Fibroblast of pulmonary artery (primary cell): ENCODE data around the gene CFAP69.
"Not testable (repeated sequence)": the region's sequence is repeated elsewhere in the genome, so short reads cannot be mapped to it uniquely, and the experiment has no call there.

ENCODE experiments used
- DNase-seq: peaks from one replicate; pipeline ENCODE4 v3.0.0-alpha.2; 2010; ENCODE audit warnings: low read depth
- H3K4me3 ChIP-seq: replicated peaks from 2 replicates; pipeline ENCODE4 v1.5.1; 2011; ENCODE audit warnings: low read depth, mild to moderate bottlenecking, control low read depth, low read length, moderate library complexity
- TF ChIP-seq, protein P1 (sequence below): IDR thresholded peaks from 2 replicates; pipeline ENCODE4 v1.5.1; 2011; ENCODE audit warnings: mild to moderate bottlenecking, control low read depth, low read length, inconsistent platforms; ENCODE audit errors: missing control alignments

CFAP69 gene

DNA sequence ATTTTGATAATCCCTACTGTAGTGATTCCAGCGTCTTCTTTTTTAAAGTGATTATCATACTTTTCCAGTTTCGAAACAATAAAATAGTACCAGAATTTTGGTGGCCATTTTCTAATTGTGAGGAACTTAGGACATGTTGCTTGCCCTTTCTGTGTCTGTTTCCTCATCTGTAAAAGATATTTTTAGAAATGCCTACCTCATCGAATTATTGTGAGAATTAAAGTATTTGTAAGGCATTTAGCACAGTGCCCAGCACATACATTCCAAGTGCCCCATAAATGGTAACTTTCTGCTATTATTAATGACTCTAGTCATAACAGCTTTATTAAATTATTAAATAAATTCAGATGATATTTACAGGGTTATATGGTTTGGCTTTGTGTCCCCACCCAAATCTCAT lies 3.7 kb downstream of the CFAP69 start:
- TF ChIP-seq, protein P1, sequence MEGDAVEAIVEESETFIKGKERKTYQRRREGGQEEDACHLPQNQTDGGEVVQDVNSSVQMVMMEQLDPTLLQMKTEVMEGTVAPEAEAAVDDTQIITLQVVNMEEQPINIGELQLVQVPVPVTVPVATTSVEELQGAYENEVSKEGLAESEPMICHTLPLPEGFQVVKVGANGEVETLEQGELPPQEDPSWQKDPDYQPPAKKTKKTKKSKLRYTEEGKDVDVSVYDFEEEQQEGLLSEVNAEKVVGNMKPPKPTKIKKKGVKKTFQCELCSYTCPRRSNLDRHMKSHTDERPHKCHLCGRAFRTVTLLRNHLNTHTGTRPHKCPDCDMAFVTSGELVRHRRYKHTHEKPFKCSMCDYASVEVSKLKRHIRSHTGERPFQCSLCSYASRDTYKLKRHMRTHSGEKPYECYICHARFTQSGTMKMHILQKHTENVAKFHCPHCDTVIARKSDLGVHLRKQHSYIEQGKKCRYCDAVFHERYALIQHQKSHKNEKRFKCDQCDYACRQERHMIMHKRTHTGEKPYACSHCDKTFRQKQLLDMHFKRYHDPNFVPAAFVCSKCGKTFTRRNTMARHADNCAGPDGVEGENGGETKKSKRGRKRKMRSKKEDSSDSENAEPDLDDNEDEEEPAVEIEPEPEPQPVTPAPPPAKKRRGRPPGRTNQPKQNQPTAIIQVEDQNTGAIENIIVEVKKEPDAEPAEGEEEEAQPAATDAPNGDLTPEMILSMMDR: no peak
- DNase-seq: no peak
- no peak overlapping the region for H3K4me3 ChIP-seq

DNA sequence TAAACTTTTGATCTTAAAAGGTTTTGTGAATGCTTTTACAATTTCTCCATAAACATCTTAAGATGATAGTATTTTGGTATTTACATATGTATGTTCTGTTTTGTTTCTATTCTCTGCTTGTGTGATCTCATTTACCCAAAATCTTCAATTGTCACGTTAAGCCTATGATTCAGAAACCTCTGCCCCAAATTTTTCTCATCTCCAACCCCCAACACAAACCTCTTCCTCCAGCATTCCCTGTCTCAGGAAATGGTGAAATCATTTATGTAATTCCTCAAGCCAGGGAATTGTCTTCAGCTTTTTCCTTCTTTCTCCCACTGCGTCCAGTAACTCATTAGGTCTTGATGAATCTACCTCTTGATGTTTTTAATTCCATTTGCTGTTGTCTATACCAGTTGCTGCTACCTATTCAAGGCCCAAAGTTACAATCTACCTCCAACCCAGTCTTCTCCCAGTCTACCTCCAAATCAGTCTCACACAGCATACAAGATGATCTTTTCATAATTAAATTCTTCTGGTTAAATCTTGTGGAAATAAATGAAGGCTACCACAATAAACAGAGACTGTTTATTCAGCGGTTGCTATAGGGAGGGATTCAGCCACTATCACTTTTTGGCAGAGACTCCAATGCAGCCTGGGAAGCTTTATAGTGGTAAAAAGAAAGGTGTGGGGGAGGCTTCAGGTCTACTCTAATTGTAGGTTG lies 5.8 kb downstream of the CFAP69 start:
- TF ChIP-seq, protein P1: no peak
- no peak overlapping the region for H3K4me3 ChIP-seq
- DNase-seq: peak; percentile 89

DNA sequence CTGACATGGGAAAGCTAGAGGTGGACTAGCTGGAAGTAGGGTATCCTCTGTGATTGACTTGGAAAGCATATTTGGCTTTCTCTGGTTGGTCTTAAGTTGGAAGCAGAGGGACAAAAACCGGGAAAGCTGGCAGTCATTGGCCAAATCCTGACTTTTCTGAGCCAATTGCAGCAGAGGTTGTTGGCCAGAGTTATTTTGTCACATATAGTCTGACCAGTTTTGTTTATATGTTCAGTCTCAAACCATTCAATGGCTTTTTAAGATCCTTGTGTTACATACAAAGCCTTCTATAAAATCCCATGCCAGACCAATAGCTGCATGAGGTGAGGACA lies 6.3 kb downstream of the CFAP69 start:
- DNase-seq: no peak
- TF ChIP-seq, protein P1: no peak
- H3K4me3 ChIP-seq: no peak overlapping the region

DNA sequence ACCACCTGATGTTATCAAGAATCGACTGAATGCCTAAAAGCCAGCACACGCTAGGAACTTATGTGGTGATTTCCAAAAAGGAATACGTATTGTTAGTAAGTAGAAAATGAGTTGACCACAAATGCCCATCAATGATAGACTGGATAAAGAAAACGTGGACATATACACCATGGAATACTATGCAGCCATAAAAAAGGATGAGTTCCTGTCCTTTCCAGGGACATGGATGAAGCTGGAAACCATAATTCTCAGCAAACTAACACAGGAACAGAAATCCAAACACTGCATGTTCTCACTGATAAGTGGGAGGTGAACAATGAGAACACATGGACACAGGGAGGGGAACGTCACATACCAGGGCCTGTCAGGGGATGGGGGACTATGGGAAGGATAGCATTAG lies 11.0 kb downstream of the CFAP69 start:
- H3K4me3 ChIP-seq, DNase-seq: not testable (repeated sequence)

DNA sequence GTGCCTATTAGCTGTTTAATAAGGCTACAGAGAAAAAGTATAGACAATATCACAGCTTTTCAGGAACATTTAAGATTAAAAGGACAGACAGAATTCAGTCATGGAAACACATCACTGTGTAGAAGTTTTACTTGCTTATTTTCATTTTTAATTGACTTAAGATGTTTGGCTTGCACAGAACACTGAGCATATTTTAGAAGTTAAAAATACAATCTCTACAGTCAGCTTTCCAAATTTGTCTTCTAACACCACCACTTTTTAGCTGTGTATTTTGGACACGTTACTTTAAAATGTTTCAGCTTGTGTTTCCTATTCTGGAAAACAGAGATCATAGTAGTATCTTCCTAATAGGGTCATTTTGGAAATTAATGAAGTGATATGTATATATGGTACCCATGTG lies 11.8 kb downstream of the CFAP69 start:
- no peak overlapping the region for H3K4me3 ChIP-seq
- TF ChIP-seq, protein P1: no peak
- no peak for DNase-seq

DNA sequence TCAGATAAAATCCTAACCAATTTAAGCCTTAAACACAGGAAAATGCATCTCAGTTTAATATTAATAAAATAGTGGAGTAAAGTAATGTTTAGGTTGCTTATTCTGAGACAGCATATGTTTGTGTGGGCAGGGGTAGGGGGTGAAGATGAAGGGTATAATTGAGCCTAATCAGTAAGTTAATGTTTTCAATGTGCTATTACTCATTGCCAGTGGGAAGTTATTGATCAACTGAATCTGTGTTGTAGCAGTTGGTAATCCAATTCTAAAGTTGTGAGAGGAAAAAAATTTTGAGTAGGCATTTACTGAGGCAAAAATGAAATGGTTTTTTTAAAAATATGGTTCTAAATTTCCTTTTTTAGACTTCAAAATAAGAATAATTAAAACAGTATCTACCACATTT lies 16.5 kb downstream of the CFAP69 start:
- no peak overlapping the region for H3K4me3 ChIP-seq
- TF ChIP-seq, protein P1: no peak
- no peak for DNase-seq

DNA sequence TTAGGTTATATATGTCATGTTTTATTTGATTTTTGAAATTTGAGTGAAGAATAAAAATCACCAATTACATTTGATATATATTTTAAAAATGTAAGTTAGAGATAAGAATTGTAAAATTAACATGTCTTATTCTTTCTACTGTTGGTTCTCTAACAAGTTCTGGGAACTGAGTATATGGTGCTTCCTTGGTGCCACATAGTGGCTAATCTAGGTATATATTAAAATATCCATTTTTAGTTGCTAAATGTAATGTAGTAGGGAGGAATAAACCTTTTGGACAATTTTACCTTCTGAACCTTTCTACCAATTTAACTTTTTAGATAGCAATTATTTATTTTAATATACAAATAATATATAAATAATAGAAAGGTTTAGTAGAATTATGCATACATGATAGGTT lies 17.5 kb downstream of the CFAP69 start:
- TF ChIP-seq, protein P1: peak; percentile 52
- no peak overlapping the region for H3K4me3 ChIP-seq
- peak; percentile 70 for DNase-seq
